Naive B cell (primary cell): ENCODE measurements around the gene MAPK8IP3. TPM values are rescaled to one million over a fixed set of nuclear protein-coding genes. Genes with fewer than 3 reads are reported as not detected.

Experiments used
- ATAC-seq, 2 donors: fragments of 150-1000 bp; cut with Tn5 transposase; 2 replicates each; pipeline ENCODE4 v1.10.0; 2021; ENCODE audit warnings: low read depth in 2 of 2, mild to moderate bottlenecking in 2 of 2, moderate library complexity in 2 of 2
- DNase-seq: peaks from one replicate; pipeline ENCODE4 v3.0.0; 2022
- H3K27ac Mint-ChIP-seq, 6 donors: one replicate each; pipeline ENCODE4 v1.8.0; 2020 to 2022; ENCODE audit warnings: mild to moderate bottlenecking in 6 of 6, mixed read lengths in 6 of 6, moderate library complexity in 5 of 6, inconsistent platforms in 2 of 6
- H3K27me3 Mint-ChIP-seq, 3 donors: one replicate each; pipeline ENCODE4 v1.8.0; 2021 to 2022; ENCODE audit warnings: mixed read lengths in 3 of 3, mild to moderate bottlenecking in 1 of 3
- H3K36me3 Mint-ChIP-seq, 2 donors: one replicate each; pipeline ENCODE4 v1.8.0; 2020 to 2022; ENCODE audit warnings: mixed read lengths in 2 of 2, inconsistent platforms in 1 of 2, mild to moderate bottlenecking in 1 of 2
- H3K4me1 Mint-ChIP-seq, 3 donors: one replicate each; pipeline ENCODE4 v1.8.0; 2020 to 2022; ENCODE audit warnings: mixed read lengths in 3 of 3, inconsistent platforms in 1 of 3, mild to moderate bottlenecking in 1 of 3, moderate library complexity in 1 of 3
- H3K4me3 Mint-ChIP-seq, 8 donors: one replicate each; pipeline ENCODE4 v1.8.0; 2020 to 2022; ENCODE audit warnings: mild to moderate bottlenecking in 8 of 8, mixed read lengths in 8 of 8, moderate library complexity in 8 of 8, inconsistent platforms in 2 of 8
- H3K9me3 Mint-ChIP-seq, 7 donors: one replicate each; pipeline ENCODE4 v1.8.0; 2020 to 2022; ENCODE audit warnings: mixed read lengths in 7 of 7, mild to moderate bottlenecking in 5 of 7, inconsistent platforms in 2 of 7, moderate library complexity in 1 of 7
- polyA plus RNA-seq, 6 donors: library from polyadenylated mRNA; unstranded; fragments of 300-500 nt; fragmentation: Illumina TruSeq; gene quantifications; one replicate each; pipeline ENCODE4 v1.2.3, GENCODE V29; 2021; ENCODE audit warnings: low read depth in 6 of 6

Gene MAPK8IP3
- polyA plus RNA-seq, 6 donors from 2014 or later = 1.2 to 10.1 (median 2.2) TPM

GRCh38 chr16:1754204-1754603, 48.2 kb downstream of the MAPK8IP3 start:
- Mint-ChIP-seq H3K27me3 (no peaks in the 10 kb centered on the region), H3K36me3 (no peaks in the 10 kb centered on the region), H3K27ac (peak overlapping the region in 1 of 6 donors; percentile 14), H3K4me3 (no peak overlapping the region), H3K4me1 (no peaks in the 10 kb centered on the region), H3K9me3 (no peaks in the 10 kb centered on the region)
- no peak for ATAC-seq
- no peak for DNase-seq

DNA sequence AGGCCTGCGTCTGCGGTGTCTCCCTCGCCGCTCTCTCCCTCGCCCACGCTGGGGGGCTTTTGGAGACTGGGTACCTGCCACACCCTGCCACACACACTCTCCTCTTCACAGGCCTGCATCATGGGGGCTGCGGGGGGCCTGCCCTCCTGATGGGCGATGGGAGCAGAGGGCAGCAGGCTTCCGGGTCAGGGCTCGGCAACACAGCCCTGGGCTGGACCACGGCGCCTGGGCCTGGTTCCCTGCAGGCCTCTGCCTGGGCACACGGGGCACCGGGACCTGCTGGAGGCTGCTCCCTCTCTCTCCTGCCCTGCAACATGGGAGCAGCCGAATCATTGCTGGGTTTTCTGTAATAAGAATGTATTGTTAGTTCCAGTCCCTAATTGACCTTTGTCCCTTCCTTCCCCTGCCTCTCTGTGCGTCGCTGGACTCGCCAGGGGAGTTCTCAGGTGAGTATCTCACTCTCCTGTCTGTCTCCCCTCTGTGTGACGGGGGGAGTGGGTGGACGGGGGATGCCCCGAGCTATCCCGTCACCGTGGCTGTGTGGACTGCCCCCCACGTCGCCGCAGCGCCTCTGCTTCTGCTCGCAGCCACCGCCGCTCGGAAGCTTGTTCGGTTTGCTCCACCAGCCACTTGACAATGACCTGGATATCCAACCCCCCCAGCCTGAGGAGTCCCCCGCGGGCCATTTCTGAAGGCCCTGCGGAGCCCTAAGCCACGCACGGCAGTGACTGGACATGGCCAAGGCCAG, 51.9 kb downstream of the MAPK8IP3 start:
- peak overlapping the region in 2 of 6 donors; percentile 20 to 94 for H3K27ac Mint-ChIP-seq

DNA sequence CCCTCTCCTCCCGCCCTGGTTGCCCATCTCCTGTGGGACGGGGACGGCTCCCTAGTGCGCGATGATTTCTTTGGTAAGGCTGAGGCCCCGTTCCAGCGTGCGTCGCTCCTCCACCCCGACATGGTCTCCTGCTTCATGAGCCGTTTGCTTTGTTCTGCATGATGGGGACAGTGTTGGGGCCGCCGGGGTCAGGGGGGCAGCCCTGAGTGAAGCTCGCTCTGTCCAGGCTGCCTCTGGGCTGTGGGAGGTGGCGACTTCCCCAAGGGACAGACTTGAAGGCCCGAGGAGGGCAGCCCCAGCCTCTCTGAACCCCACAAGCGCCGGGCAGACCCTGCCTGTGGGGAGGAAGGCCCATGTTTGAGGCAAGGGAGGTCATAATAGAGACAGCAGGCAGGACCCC, 52.9 kb downstream of the MAPK8IP3 start:
- Mint-ChIP-seq H3K27ac (peak overlapping the region in 1 of 6 donors; percentile 60), H3K27me3 (no peaks in the 10 kb centered on the region), H3K4me3 (no peak overlapping the region), H3K36me3 (no peaks in the 10 kb centered on the region), H3K9me3 (no peaks in the 10 kb centered on the region), H3K4me1 (no peaks in the 10 kb centered on the region)
- ATAC-seq (no peak), DNase-seq (no peak)

More for the DNA sequence above, 51.9 kb downstream of the MAPK8IP3 start:
- Mint-ChIP-seq H3K9me3 (no peaks in the 10 kb centered on the region), H3K27me3 (no peaks in the 10 kb centered on the region), H3K36me3 (no peaks in the 10 kb centered on the region), H3K4me1 (no peaks in the 10 kb centered on the region), H3K4me3 (peak overlapping the region in 1 of 8 donors; percentile 29)
- ATAC-seq (no peak), DNase-seq (no peak)

DNA sequence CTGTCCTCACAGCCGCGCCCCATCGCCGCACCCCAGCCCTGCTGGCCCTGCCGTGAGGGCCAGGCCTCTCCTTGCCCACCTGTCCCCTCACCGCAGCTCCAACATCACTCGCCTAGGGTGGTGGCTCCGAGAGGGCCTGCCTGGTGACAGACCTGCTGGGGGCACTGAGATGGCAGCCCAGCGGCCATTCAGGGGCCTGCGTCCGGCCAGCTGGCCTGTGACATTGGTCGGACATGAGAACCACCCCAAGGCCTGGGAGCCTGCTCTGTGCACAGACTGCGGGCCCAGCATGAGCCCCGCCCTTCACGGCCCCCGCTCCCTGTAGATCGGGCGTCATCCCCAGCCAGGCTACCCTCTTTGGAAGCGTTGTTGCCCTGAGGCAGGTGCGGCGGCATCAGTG, 53.5 kb downstream of the MAPK8IP3 start:
- ATAC-seq (no peak), DNase-seq (no peak)
- no peaks in the 10 kb centered on the region for H3K4me1 Mint-ChIP-seq
- H3K27ac Mint-ChIP-seq = peak overlapping the region in 2 of 6 donors; percentile 47 to 50
- H3K27me3 Mint-ChIP-seq = no peaks in the 10 kb centered on the region
- no peak overlapping the region for H3K4me3 Mint-ChIP-seq
- H3K9me3 Mint-ChIP-seq = no peaks in the 10 kb centered on the region
- H3K36me3 Mint-ChIP-seq = no peaks in the 10 kb centered on the region

GRCh38 chr16:1760911-1761310, 54.9 kb downstream of the MAPK8IP3 start:
- no peaks in the 10 kb centered on the region for H3K27me3 Mint-ChIP-seq
- no peak for DNase-seq
- H3K27ac Mint-ChIP-seq = peak overlapping the region in 1 of 6 donors; percentile 64
- no peaks in the 10 kb centered on the region for H3K4me1 Mint-ChIP-seq
- no peak overlapping the region for H3K4me3 Mint-ChIP-seq
- no peak for ATAC-seq
- no peaks in the 10 kb centered on the region for H3K36me3 Mint-ChIP-seq
- no peaks in the 10 kb centered on the region for H3K9me3 Mint-ChIP-seq

GRCh38 chr16:1761751-1762150, 55.8 kb downstream of the MAPK8IP3 start:
- H3K9me3 Mint-ChIP-seq = no peaks in the 10 kb centered on the region
- ATAC-seq = no peak
- no peaks in the 10 kb centered on the region for H3K4me1 Mint-ChIP-seq
- no peaks in the 10 kb centered on the region for H3K27me3 Mint-ChIP-seq
- no peak for DNase-seq
- H3K36me3 Mint-ChIP-seq = no peaks in the 10 kb centered on the region
- H3K4me3 Mint-ChIP-seq = no peak overlapping the region
- H3K27ac Mint-ChIP-seq = peak overlapping the region in 2 of 6 donors; percentile 64 to 83

- no peak for DNase-seq
- Mint-ChIP-seq H3K36me3 (no peaks in the 10 kb centered on the region), H3K4me1 (no peaks in the 10 kb centered on the region), H3K4me3 (no peak overlapping the region), H3K9me3 (no peaks in the 10 kb centered on the region), H3K27me3 (no peaks in the 10 kb centered on the region), H3K27ac (peak overlapping the region in 2 of 6 donors; percentile 26 to 83)
- no peak for ATAC-seq
These were observed 56.3 kb downstream of the MAPK8IP3 start for GRCh38 chr16:1762196-1762878.

DNA sequence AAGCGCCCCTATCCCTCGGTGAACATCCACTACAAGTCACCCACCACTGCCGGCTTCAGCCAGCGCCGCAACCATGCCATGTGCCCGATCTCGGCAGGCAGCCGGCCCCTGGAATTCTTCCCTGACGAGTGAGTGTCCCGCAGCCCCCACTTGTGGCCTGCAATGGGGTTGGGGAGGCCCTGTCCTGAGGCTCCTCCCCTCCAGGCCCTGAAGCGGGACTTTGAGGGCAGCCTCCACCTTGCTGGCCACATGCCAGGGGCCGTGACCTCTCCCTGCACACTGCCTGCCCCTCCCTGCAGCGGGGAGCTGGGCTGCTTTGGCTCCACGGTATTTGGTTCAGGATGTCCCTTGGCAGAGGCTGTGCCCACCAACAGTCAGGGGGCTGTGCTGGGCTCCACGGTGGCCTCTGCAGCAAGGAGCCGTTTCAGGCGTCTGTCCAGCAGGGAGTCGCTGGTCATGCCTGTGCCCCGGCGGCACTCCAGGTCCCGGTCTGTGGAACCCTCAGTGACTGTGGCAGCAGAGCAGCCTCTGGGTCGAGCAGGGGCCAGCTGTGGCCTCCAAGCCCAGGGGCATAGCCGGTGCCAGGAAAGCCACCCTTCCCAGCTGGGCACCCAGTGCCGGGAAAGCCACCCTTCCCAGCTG, 57.0 kb downstream of the MAPK8IP3 start:
- no peaks in the 10 kb centered on the region for H3K4me1 Mint-ChIP-seq
- no peak for ATAC-seq
- no peak overlapping the region for H3K4me3 Mint-ChIP-seq
- no peaks in the 10 kb centered on the region for H3K9me3 Mint-ChIP-seq
- H3K27me3 Mint-ChIP-seq = no peaks in the 10 kb centered on the region
- no peak for DNase-seq
- H3K27ac Mint-ChIP-seq = peak overlapping the region in 2 of 6 donors; percentile 26 to 82
- H3K36me3 Mint-ChIP-seq = no peaks in the 10 kb centered on the region

DNA sequence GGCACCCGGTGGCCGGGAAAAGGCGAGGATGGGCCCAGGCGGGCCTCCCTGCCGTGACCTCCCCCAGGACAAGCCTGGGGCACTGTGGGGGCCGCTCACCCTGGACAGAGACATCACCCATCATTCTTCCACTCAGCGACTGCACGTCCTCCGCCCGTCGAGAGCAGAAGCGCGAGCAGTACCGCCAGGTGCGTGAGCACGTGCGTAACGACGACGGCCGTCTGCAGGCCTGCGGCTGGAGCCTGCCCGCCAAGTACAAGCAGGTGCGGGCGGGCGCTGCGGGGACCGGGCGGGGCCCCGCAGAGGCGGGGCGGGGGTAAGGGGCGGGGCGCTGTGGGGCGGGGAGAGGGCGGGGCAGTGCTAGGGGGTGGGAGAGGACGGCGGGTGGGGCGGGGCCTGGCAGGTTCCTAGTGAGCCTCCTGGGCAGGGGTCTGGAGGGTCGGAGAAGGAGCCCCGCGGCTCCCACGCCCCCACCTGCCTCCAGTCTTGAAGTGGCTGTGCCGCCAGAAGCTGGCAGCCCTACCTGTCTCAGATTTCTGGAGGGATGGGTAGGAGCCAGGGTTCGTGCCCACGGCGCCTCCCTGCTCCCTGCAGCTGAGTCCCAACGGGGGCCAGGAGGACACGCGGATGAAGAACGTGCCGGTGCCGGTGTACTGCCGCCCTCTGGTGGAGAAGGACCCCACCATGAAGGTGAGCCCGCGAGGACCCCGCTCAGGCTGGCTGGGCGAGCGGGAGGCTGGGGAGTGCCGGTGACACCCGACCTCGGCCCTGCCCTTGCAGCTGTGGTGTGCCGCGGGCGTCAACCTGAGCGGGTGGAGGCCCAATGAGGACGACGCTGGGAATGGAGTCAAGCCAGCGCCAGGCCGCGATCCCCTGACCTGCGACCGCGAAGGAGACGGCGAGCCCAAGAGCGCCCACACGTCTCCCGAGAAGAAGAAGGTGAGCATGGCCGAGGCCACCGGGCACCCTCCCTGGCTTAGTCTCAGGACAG, 57.8 kb downstream of the MAPK8IP3 start:
- H3K4me1 Mint-ChIP-seq = peaks cover 0 to 5% (median 0%) of the 10 kb centered on the region in 3 donors
- no peaks in the 10 kb centered on the region for H3K27me3 Mint-ChIP-seq
- ATAC-seq (no peak), DNase-seq (no peak)
- H3K36me3 Mint-ChIP-seq = no peaks in the 10 kb centered on the region
- no peak overlapping the region for H3K4me3 Mint-ChIP-seq
- no peak overlapping the region for H3K27ac Mint-ChIP-seq
- H3K9me3 Mint-ChIP-seq = no peaks in the 10 kb centered on the region

- ATAC-seq (no peak), DNase-seq (no peak)
- Mint-ChIP-seq H3K27me3 (no peaks in the 10 kb centered on the region), H3K9me3 (no peaks in the 10 kb centered on the region), H3K4me3 (no peak overlapping the region), H3K4me1 (peaks cover under 1 to 7% (median 2%) of the 10 kb centered on the region in 3 donors), H3K27ac (no peak overlapping the region), H3K36me3 (no peaks in the 10 kb centered on the region)
These were observed 59.0 kb downstream of the MAPK8IP3 start for GRCh38 chr16:1764971-1765370.

- no peaks in the 10 kb centered on the region for H3K9me3 Mint-ChIP-seq
- no peak for DNase-seq
- H3K4me3 Mint-ChIP-seq = no peak overlapping the region
- no peak overlapping the region for H3K27ac Mint-ChIP-seq
- no peak for ATAC-seq
- no peaks in the 10 kb centered on the region for H3K36me3 Mint-ChIP-seq
- H3K27me3 Mint-ChIP-seq = no peaks in the 10 kb centered on the region
- peaks cover 5 to 10% (median 6%) of the 10 kb centered on the region in 3 donors for H3K4me1 Mint-ChIP-seq
These were observed 59.8 kb downstream of the MAPK8IP3 start for GRCh38 chr16:1765826-1766225.

DNA sequence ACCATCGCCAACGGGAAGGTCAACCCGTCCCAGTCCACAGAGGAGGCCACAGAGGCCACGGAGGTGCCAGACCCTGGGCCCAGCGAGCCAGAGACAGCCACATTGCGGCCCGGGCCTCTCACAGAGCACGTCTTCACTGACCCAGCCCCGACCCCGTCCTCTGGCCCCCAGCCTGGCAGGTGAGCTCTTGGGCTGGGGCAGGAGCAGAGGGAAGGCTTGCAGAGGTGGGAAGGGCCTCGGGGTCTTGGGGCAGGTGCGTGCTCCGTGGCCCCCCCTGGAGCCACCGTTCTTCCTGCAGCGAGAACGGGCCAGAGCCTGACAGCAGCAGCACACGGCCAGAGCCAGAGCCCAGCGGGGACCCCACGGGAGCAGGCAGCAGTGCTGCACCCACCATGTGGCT, 60.2 kb downstream of the MAPK8IP3 start:
- no peak overlapping the region for H3K27ac Mint-ChIP-seq
- peaks cover 5 to 10% (median 6%) of the 10 kb centered on the region in 3 donors for H3K4me1 Mint-ChIP-seq
- DNase-seq (no peak), ATAC-seq (no peak)
- no peaks in the 10 kb centered on the region for H3K27me3 Mint-ChIP-seq
- H3K9me3 Mint-ChIP-seq = no peaks in the 10 kb centered on the region
- H3K4me3 Mint-ChIP-seq = no peak overlapping the region
- H3K36me3 Mint-ChIP-seq = no peaks in the 10 kb centered on the region

- no peak for ATAC-seq
- Mint-ChIP-seq H3K4me3 (no peak overlapping the region), H3K4me1 (peaks cover 6 to 11% (median 8%) of the 10 kb centered on the region in 3 donors), H3K9me3 (no peaks in the 10 kb centered on the region), H3K27ac (no peak overlapping the region), H3K36me3 (no peaks in the 10 kb centered on the region), H3K27me3 (no peaks in the 10 kb centered on the region)
- no peak for DNase-seq
These were observed 60.7 kb downstream of the MAPK8IP3 start for GRCh38 chr16:1766701-1767100.
